ENCODE measurements around the gene FNBP1.
"Not testable (repeated sequence)": the region's sequence is repeated elsewhere in the genome, so short reads cannot be mapped to it uniquely, and the experiment has no call there.

Gene FNBP1

DNA sequence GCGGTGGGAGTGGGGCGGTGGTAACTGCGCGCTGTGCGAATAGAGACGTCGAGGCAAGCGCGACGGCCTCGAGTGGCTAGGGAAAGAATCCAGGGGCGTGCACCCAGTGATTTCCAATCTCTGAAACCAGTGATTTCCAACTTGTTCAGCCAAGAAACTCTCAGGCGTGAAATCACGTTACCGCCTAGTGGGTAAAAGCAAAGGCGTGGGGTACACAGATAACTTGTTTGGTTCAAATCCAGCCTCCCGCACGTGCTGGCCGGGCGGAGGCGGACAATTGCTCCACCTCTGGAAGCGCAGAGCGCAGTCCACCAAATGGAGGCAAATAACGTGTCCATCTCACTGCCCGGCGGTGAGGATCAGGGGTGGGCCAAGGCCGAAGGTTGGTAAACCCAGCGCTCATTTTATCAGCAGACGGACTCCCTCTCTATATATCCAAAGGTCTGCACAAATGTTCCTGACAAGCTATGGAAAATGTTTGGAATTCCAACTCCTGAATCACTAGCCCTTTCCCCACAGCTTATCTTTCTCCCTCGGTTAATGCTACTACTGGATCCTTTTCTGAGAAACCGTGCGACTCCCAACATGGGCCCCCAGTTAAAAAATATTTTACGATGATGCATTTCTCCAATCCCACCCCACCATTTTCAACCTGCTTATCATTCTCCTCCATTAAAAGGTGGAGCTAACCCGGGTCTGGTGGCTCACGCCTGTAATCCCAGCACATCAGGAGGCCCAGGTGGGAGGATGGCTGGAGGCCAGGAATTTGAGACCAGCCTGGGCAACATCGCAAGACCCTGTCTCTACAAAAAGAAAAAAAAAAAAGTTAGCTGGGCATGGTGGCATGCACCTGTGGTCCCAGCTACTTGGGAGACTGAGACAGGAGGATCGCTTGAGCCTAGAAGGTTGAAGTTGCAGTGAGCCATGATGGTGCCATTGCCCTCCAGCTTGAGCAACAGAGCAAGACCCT, 950 bp upstream of the FNBP1 start:
- DNase-seq: no peak

- no peak for DNase-seq
Measured at GRCh38 chr9:130042406-130042884, 544 bp downstream of the FNBP1 start.

GRCh38 chr9:130041648-130042405, 1.2 kb downstream of the FNBP1 start:
- DNase-seq: no peak

- DNase-seq: no peak
Measured at GRCh38 chr9:130040984-130041647, 1.9 kb downstream of the FNBP1 start.

DNA sequence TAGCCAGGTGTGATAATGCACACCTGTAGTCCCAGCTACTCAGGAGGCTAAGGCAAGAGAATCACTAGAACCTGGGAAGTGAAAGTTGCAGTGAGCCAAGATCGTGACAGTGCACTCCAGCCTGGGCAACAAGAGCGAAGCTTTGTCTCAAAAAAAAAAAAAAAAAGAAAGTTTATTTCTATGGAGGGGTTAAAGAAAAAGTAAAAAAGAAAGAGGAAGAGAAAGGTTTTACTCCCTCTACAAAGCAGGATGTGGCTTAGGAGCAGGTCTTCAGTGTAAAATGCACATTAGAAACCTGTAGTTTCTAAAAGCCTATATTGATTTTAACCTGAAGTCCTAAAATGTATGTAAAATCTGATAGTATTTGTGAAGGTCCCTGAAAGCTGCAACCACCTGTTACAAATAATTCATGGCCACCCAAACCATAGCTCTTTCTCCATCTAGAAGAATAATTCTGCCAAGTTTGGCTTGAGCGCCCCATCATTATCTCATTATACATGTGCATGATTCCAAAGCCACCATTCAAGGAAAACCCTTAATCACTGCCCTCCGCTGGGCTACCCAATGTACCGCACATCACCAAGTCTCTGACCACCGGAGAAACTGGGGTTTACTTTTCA, 3.4 kb downstream of the FNBP1 start:
- DNase-seq: no peak

GRCh38 chr9:130036099-130036498, 6.9 kb downstream of the FNBP1 start:
- DNase-seq: no peak

DNA sequence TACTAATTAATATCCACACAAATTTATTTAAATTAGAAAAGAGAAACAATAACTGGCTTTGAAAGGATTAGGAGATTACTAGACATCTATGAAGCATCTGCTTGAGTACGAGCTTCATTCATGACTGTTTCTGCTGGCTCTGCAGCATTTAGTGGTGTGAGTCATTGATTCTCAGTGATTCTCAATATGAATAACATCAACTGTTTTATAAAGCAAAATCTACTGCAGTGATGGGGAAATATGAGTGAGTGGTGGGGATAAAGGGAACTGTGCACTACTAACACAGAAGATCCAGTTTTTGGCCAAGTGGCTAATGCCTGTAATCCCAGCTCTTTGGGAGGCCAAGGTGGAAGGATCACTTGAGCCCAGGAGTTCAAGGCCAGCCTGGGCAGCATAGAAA, 8.4 kb downstream of the FNBP1 start:
- no peak for DNase-seq

- no peak for DNase-seq
Measured at GRCh38 chr9:130030651-130031127, 12.3 kb downstream of the FNBP1 start.

- no peak for DNase-seq
Measured at GRCh38 chr9:130029223-130029973, 13.6 kb downstream of the FNBP1 start.

DNA sequence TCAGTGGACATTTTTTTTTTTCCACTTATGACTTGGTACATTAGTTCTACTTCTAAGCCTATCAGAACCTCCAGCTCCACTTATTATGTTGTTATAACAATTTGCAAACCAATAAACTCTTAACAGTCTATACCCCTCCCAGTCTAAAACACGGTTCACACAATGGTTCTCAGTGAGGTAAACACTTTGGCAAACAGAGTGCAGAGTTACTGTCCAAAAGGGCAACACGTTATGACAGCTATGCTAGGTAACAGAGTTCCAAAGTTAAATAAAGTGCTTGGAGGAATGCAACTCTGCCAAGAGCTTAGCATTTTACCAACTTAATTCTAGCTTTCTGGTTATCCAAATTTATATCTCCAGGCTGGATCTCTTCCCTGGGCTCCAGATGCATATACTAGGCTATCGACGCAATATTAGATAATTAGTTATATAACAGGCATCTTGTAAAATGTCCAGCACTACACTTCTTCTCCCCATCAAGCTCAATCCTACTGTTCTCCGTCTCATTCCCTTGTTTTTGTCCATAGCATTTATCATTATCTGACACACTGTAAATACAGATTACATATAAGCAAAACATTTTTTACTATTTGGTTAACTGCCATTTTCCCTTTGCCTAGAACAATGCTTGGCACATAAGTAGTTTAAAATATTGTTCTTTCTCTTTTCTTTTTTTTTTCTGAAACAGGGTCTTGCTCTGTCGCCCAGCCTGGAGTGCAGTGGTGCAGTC, 14.3 kb downstream of the FNBP1 start:
- DNase-seq: no peak

GRCh38 chr9:130027533-130028365, 15.2 kb downstream of the FNBP1 start:
- DNase-seq: no peak

DNA sequence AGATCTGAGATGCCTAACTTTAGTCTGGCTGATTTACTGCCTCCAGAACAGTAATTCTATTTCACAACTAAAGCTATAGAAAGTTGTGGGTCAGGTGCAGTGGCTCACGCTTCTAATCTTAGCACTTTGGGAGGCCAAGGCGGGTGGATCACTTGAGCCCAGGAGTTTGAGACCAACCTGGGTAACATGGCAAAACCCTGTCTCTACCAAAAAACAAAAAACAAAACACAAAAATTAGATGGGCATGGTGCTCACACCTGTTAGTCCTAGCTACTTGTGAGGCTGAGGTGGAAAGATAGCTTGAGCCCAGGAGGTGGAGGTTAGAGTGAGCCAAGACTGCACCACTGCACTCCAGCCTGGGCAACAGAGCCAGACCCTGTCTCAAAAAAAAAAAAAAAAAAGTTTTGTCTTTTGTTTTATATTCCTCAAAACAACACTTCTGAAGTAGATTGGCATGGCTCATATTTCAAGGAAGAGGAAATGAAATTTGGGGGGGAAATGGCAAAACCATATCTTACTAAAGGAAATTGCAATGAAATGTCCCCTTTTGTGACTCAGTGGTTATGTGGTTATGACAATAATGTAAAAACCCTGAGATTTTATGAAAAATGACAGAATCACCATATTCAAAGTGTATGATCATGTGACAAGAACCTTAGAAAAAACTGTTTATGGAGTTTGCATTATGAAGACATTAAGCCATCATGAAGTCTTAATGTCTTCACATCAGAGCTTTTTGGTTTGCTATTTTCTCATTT, 16.2 kb downstream of the FNBP1 start:
- DNase-seq: no peak

DNA sequence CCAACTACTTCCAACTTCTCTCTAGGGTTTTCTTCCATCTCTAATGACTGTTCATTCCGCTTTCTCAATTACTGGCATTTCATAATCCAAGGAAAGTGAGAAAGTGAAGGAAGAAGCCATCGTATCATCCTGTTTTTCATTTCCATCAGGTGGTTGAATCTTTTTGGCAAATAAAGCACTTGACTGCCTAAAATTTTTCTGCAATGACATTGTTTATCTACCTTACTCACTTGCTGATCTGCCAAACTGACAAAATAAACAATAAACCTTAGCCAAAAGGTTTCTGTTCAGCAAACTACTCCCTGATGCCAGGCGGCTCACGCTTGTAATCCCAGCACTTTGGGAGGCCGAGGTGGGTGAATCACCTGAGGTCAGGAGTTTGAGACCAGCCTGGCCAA, 18.4 kb downstream of the FNBP1 start:
- no peak for DNase-seq

DNA sequence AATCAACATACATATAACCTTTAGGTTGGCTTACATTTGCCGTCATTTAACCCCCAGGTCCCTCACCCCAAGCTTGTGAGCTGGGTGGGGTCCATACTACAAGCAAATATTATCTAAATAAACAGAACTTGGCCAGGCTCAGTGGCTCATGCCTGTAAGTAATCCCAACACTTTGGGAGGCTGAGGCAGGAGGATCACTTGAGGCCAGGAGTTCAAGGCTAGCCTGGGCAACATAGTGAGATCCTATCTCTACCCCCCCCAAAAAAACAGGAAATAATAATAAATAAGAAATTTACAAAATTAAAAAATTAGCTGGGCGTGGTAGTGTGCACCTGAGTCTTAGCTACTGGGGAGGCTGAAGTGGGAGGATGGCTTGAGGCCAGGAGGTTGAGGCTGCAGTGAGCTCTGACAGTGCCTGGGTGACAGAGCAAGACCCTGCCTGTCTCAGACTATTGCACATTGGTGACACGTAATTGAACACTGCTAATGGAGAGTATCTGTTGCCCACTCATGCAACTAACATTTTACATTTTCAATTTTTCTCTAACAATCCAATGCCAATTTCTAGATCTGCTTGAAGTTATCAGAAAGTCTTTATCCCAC, 18.9 kb downstream of the FNBP1 start:
- DNase-seq: no peak

GRCh38 chr9:130023144-130023787, 19.7 kb downstream of the FNBP1 start:
- no peak for DNase-seq

DNA sequence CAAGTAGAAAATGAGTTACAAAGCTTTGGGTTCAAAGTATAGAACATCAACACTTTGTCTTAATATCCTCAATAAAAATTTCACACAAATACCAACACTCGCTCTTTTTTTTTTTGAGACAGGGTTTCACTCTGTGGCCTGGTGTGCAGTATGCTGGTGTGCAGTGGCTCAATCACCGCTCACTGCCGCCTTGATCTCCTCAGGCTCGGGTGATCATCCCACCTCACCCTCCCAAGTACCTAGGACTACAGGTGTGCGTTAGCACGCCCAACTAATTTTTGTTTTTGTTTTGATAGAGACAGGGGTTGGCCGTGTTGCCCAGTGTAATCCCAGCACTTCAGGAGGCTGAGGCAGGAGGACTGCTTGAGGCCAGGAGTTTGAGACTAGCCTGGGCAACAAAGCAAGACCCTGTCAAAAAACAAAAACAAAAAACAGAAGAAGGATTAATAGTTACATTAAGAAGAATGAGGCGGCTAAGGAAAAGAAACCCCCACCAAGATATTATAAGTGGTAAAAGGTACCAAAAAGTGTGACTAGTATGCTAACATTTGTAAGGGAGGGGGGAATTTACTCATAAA, 20.3 kb downstream of the FNBP1 start:
- no peak for DNase-seq

GRCh38 chr9:130021842-130022241, 21.1 kb downstream of the FNBP1 start:
- DNase-seq: not testable (repeated sequence)

- DNase-seq: no peak
Measured at GRCh38 chr9:130021123-130021522, 21.9 kb downstream of the FNBP1 start.

Measured in NCI-H1417 treated with DMSO at 0.1 percent for 48 hours (cell line).